Hematopoietic multipotent progenitor cell treated with erythropoietin and hydrocortisone succinate and interleukin-3 and kit ligand, for 17 days (in vitro differentiated cells): ENCODE measurements around the gene MED4.

Experiments used
- DNase-seq: peaks from one replicate; pipeline ENCODE4 v3.0.0-alpha.2; 2015; ENCODE audit warnings: low spot score

The MED4 gene

DNA sequence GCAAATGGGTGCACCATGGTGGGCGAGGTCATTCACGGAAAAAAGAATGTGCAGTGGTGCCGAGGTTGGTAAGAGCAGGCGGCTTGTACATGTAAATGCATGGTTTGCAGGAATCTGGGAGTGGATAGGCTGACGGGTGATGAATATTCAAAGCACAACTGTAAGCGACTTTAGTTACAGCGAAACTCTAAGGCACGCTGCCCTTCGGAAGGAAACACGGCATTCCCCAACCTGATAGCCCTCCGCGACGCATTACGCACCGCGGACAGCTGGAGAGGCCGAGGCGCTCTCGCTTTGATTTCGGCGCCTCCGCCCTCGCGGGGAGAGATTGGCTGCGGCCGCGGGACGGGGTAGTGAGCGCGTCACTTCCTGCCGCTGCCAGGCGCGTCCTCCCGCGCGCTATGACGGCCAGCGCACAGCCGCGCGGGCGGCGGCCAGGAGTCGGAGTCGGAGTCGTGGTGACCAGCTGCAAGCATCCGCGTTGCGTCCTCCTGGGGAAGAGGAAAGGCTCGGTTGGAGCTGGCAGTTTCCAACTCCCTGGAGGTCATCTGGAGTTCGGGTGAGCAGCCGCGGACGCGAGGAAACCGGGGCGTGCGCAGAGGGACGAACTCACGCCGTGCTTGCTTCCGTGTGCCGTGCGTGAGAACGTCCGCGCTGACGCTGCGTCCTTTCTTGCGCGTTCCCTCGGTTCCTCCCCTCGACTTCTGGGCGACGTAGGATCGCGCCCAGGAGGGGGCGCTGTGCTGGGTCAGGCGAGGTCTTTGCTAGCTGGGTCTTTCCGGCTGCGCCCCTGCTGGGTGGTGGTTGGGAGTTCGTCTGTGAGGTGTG, 57.3 kb downstream of the MED4 start, which contains the start of gene NUDT15:
Gene NUDT15 (plus strand): TSS at position 381 of the 828 bp plus-strand sequence. CDS start 21 bp downstream, at position 402.
- DNase-seq = peak; percentile 93

DNA sequence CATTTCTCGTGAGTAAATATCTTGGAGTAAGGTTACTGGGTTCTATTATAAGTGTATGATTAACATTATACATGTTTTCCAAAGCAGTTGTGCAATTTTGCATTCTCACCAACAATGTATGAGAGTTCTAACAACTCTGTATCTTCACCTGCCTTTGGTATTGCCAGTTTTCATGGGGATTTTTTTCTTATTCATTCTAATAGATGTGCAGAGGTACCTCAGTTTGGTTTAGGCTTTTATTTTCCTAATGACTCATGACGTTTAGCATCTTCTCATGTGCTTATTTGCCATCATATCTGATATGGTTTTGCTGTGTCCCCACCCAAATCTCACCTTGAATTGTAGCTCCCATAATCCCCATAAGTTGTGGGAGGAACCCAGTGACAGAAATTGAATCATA, 65.0 kb downstream of the MED4 start:
- no peak for DNase-seq

DNA sequence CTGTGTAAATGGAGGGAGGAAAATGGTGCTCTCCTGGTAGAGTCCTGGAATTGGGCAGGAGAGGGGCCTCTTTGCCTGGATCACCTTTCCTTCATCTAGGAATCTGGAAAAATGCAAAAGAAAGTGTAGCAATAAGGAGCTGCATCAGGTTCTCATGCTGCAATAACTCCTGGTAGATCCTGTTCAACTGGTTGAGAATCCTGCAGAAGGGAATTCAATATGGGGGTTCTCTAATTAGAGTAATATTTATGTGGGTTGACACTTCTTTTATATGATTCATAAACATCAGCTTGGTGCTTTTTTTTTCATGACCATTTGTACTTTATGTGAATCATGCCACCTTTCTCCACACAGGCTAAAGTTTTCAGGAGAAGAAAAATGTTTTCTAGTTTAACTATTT, 66.8 kb downstream of the MED4 start:
- no peak for DNase-seq
